Stimulated activated CD4-positive, alpha-beta T cell treated with anti-CD3 and anti-CD28 coated beads, TNF-alpha, amount 100 ng/mL, for 24 hours (primary cell): ENCODE results near the gene PRDX4.
"Not testable (repeated sequence)": the region's sequence is repeated elsewhere in the genome, so short reads cannot be mapped to it uniquely, and the experiment has no call there.

ENCODE experiments used
- DNase-seq, 3 experiments: peaks; one replicate each; pipeline ENCODE4 v3.0.0-alpha.2; 2020; ENCODE audit warnings: low read depth in 3 of 3

PRDX4 gene

GRCh38 chrX:23667239-23668177 lies at the start of gene PRDX4:
Gene PRDX4, plus strand, starts transcription at chrX:23667493. Its CDS starts 78 bp downstream, at chrX:23667571.
- peak; percentile 49 to 75 (median 62) for DNase-seq

GRCh38 chrX:23621621-23622265 lies 45.5 kb upstream of the PRDX4 start:
- no peak for DNase-seq

DNA sequence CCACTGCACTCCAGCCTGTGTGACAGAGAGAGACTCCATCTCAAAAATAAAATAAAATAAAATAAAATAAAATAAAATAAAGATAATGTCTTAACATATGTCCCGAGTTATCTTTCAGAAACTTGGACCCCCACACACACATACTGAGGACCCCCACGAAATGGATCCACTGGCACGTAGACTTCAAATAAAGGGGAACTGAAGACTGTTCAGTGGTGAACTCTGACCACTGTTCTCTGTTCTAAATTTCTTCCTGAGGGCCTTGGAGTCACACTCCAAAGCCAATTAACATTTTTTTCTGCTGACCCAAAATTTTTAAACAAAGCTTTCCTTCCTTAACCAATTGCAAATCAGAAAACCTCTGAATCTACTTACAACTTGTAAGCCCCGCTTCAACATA lies 43.5 kb upstream of the PRDX4 start:
- no peak for DNase-seq

DNA sequence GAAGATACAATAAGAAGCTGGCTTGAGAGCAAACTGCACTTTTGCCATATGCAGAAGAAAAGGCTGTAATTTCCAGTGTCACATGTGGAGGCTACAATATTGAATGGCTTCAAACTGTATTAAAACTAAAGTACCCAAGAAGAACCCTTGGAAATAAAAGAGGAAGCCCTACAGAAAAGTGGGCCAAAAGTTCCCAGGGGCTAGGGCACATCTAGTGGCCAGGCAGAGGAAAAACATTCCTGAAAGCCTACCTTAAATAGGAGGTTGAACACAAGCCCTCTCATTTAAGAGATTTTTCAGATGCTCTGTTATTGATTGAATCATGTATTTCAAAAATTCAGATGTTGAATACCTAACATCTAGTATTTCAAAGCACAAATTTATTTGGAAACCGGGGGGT lies 40.6 kb upstream of the PRDX4 start:
- DNase-seq, result no peak

GRCh38 chrX:23628131-23628530 lies 39.2 kb upstream of the PRDX4 start:
- DNase-seq, result no peak

- DNase-seq, result no peak
Measured at GRCh38 chrX:23631136-23631535, 36.2 kb upstream of the PRDX4 start.

DNA sequence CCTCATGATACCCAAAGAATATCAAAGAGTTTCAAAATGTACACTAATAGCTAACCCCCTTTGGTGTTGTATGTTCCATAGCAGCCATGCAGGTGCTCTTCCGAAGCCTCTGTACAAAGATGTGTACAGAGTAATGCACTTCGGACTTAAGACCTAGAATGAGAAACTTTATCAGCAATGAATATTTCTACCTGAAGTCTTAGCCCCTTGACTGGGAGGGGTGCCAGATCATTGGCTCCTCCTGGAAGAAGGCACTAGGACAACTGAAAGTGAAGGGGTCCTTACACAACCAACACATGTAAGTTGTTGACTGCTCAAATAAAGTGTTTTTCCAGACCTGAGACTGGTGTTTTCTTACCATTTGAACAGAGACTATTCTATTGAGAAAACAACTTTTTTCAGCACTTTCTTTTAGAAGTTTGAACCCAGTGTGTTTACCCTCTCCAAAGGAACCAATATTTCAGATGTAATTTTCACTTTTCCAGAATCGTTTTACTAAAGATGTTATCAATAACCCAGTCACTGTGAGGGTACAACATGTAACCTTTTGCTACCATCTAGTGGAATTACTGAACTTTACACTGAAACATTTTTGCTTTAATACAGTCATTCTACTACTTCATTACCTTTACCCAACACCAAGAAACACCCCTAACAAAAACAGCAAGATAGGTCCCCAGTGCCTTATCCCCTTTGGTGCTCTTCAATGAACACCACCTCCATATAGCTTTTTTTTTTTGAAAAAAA lies 33.3 kb upstream of the PRDX4 start:
- no peak for DNase-seq

- DNase-seq, result no peak
Measured at GRCh38 chrX:23637187-23637586, 30.1 kb upstream of the PRDX4 start.

DNA sequence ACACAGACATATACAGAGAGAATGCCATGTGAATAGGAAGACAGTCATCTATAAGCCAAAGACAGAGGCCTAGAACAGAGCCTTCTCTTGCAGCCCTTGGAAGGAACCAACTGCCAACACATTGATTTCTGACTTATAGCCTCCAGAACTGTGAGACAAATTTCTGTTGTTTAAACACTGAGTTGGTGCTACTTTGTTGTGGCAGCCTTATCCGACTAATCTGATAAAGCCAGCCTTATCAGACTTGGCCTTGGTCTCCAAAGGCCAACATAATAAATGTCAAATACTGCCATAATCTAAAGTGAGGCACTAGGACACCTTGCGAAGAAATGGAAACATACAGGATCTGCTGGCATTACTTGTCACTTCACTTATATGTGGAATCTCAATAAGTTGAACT lies 24.3 kb upstream of the PRDX4 start:
- DNase-seq, result no peak

GRCh38 chrX:23644744-23645143 lies 22.5 kb upstream of the PRDX4 start:
- DNase-seq, result no peak

- DNase-seq, result no peak
Measured at GRCh38 chrX:23656091-23656490, 11.2 kb upstream of the PRDX4 start.

DNA sequence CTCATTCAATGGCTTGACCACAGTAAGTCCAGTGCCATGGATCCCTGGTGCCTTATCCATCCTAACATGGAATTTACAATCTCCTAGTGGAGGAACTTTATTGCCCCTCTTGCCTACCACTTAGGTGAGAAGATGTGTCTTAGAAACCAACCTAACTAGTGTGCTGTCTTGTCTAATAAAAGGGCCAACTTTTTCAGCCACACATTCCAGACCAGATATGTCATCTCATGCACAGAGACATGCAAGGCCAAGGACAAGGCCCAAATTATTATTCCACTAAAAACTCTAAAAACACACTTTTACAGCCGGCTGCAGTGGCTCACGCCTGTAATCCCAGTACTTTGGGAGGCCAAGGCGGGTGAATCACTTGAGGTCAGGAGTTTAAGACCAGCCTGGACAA lies 10.6 kb upstream of the PRDX4 start:
- DNase-seq, result no peak

DNA sequence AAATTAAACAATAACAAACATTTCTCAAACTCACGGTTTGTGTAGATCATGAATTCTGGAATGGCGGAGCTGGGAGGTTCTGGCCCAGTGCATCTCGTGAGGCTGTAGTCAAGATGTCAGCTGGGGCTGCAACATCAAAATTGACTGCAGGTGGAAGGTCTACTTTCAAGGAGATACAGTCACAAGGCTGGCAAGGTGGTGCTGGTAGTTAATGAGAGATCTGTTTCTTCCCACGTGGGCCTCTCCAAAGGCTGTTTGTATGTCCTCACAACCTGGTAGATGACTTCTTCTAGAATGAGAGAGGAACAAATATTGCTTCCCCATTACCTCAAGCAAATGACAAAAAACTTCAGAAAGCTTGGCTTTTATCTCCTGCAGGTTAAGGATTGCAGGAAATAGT lies 8.0 kb upstream of the PRDX4 start:
- DNase-seq, result no peak

DNA sequence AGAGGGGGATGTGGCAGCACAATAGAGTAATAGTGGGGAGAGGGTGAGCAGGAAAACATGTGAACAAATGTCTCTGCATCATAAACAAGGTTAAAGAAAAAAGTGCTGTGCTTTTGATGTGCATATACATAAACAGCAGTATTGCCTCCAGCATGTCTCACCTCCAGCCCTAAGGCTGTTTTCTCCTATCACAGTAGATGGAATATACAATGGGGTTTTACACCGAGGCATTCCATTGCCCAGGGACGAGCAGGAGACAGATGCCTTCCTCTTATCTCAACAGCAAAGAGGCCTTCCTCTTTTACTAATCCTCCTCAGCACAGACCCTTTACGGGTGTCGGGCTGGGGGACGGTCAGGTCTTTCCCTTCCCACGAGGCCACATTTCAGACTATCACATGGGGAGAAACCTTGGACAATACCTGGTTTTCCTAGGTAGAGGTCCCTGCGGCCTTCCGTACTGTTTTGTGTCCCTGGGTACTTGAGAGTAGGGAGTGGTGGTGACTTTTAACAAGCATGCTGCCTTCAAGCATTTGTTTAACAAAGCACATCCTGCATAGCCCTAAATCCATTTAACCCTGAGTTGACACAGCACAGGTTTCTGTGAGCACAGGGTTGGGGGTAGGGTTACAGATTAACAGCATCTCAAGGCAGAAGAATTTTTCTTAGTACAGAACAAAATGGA lies 7.1 kb upstream of the PRDX4 start:
- DNase-seq, result not testable (repeated sequence)

DNA sequence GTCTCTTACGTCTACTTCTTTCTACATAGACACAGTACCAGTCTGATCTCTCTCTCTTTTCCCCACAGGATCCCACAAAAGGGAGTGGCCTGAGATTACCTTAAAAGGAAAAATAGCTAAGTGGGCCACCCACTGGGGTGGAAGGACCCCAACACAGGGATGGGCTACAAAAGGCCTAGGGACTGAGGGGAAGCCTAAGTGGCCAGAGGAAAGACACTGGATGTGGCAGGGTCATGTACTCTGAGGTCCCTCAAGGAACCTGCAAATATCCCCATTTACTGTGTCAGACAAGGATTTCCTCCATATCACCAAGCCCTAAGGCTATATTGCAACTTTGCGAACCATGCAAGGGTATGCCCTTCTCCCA lies 6.5 kb upstream of the PRDX4 start:
- no peak for DNase-seq

DNA sequence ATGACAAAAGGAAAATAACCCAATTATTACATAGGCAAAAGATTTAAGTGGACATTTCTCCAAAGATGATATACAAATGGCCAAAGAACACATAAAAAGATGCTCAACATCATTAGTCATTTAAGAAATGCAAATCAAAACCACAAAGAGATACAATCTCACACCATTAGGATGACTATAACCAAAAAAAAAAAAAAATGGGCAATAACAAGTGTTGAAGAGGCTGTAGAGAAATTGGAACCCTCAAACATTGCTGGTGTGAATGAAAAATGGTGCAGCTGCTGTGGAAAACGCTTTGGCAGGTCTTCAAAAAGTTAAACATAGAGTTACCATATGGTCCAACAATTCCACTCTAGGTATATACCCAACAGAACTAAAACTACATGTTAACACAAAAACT lies 5.6 kb upstream of the PRDX4 start:
- DNase-seq, result no peak

DNA sequence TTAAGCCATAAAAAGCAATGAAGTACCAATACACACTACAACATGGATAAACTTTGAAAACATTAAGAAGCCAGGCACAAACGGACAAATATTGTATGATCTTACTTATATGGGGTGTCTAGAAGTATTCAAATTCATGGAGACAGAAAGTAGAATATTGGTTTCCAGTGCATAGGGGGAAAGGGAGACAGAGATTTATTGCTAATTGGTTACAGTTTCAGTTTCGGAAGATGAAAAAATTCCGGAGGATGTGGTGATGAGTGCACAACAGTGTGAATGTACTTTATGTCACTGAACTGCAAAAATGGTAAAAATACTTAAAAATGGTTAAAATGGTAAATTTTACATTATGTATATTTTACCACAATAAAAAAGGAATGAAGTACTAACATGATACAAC lies 5.1 kb upstream of the PRDX4 start:
- DNase-seq, result no peak

DNA sequence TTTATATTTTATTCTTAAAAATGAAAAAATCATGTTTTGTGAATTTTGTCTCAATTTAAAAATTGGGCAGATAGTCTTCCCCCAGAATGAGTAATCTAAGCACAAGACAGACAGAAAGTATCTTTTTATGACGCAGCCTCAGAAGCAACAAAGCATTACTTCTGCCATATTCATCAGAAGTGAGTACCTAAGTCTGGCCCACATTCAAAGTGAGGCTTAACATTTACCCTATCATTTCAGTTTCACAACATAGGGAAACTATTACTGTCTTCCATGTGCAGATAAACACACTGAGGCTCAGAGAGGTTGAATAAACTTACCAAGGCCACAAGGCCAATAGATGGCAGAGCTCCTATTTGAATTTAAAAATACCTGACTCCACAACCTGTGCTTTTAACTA lies 4.4 kb upstream of the PRDX4 start:
- DNase-seq, result no peak

- DNase-seq, result no peak
Measured at GRCh38 chrX:23664496-23664895, 2.8 kb upstream of the PRDX4 start.

GRCh38 chrX:23666282-23666681 lies 1.0 kb upstream of the PRDX4 start:
- DNase-seq, result no peak

- DNase-seq, result no peak
Measured at GRCh38 chrX:23668335-23668734, 1.0 kb downstream of the PRDX4 start.

DNA sequence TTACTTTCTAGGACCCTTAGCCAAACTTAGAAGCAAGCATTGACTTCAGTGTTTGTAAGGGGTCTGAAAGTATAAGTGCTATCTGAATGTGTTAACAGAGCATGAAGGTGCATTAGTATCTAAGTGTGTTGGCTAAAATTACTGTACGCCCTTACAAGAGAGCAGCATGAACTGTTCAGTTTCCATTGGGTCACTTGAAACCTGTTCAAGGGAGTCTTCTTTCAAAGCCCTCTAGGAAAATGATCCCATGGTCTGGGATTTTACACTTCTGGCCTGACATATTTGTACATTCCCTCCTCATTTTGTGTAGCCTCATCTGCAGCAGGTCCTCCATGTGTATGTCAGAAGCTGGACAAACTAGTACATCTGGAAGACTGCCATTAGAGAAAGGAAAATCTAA lies 3.2 kb downstream of the PRDX4 start:
- DNase-seq, result no peak
